ENCODE data around the gene KIAA1217.

Gene KIAA1217

GRCh38 chr10:24449321-24449740 lies 240.4 kb downstream of the KIAA1217 start:
- DNase-seq: no peak

- no peak for DNase-seq
Observed at GRCh38 chr10:24449769-24450310, 240.9 kb downstream of the KIAA1217 start.

GRCh38 chr10:24451325-24451820 lies 242.4 kb downstream of the KIAA1217 start:
- no peak for DNase-seq

GRCh38 chr10:24452030-24452429 lies 243.1 kb downstream of the KIAA1217 start:
- no peak for DNase-seq

- DNase-seq: no peak
Observed at GRCh38 chr10:24453404-24453830, 244.5 kb downstream of the KIAA1217 start.

GRCh38 chr10:24453973-24454372 lies 245.0 kb downstream of the KIAA1217 start:
- no peak for DNase-seq

- DNase-seq: no peak
Observed at GRCh38 chr10:24455447-24455846, 246.5 kb downstream of the KIAA1217 start.

- DNase-seq: no peak
Observed at GRCh38 chr10:24456322-24456721, 247.4 kb downstream of the KIAA1217 start.

- no peak for DNase-seq
Observed at GRCh38 chr10:24457661-24458318, 248.9 kb downstream of the KIAA1217 start.

- DNase-seq: no peak
Observed at GRCh38 chr10:24459836-24460235, 250.9 kb downstream of the KIAA1217 start.

GRCh38 chr10:24462291-24462813 lies 253.4 kb downstream of the KIAA1217 start:
- no peak for DNase-seq

- no peak for DNase-seq
Observed at GRCh38 chr10:24462889-24463552, 254.1 kb downstream of the KIAA1217 start.

- no peak for DNase-seq
Observed at GRCh38 chr10:24463611-24464426, 254.9 kb downstream of the KIAA1217 start.

GRCh38 chr10:24465124-24465874 lies 256.4 kb downstream of the KIAA1217 start:
- no peak for DNase-seq

- DNase-seq: no peak
Observed at GRCh38 chr10:24465891-24466818, 257.2 kb downstream of the KIAA1217 start.

- no peak for DNase-seq
Observed at GRCh38 chr10:24467136-24467535, 258.2 kb downstream of the KIAA1217 start.

GRCh38 chr10:24467605-24468004 lies 258.7 kb downstream of the KIAA1217 start:
- DNase-seq: no peak

GRCh38 chr10:24468281-24468751 lies 259.4 kb downstream of the KIAA1217 start:
- DNase-seq: no peak

- no peak for DNase-seq
Observed at GRCh38 chr10:24469993-24470392, 261.1 kb downstream of the KIAA1217 start.

- no peak for DNase-seq
Observed at GRCh38 chr10:24475598-24475997, 266.7 kb downstream of the KIAA1217 start.
